GM19023 (cell line): ENCODE results near the gene CDC42EP5.
A peak's percentile ranks its signal among the peaks of the same experiment; 100 is the strongest.
"Not testable (repeated sequence)": the region's sequence is repeated elsewhere in the genome, so short reads cannot be mapped to it uniquely, and the experiment has no call there.

ENCODE experiments used
- ATAC-seq: cut with Tn5 transposase; IDR thresholded peaks from one replicate; pipeline ENCODE4 v1.9.1; 2021; ENCODE audit warnings: mild to moderate bottlenecking, moderate library complexity; ENCODE audit not compliant: unreplicated experiment

Gene CDC42EP5

GRCh38 chr19:54492568-54492967 lies 19.5 kb upstream of the CDC42EP5 start:
- ATAC-seq: no peak

GRCh38 chr19:54489766-54490165 lies 16.7 kb upstream of the CDC42EP5 start:
- no peak for ATAC-seq

- no peak for ATAC-seq
Observed at GRCh38 chr19:54489341-54489740, 16.2 kb upstream of the CDC42EP5 start.

DNA sequence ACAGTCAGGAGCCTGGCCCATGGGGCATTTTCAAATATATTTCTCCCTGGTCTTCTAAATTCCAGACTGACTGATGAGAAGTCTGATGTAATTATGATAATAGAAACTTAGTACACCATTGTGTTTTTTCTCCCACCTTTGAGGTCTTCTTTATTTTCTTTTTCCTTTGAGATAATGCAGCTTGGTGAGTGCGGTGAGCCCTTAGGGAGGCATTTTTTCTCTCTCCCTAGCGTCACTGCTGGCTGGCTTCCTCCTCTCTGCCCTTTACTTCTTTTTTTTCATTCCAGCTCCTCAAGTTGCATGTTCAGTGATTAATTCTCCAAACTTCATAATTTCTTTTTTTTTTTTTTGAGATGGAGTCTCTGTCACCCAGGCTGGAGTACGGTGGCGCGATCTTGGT lies 12.8 kb upstream of the CDC42EP5 start:
- no peak for ATAC-seq

DNA sequence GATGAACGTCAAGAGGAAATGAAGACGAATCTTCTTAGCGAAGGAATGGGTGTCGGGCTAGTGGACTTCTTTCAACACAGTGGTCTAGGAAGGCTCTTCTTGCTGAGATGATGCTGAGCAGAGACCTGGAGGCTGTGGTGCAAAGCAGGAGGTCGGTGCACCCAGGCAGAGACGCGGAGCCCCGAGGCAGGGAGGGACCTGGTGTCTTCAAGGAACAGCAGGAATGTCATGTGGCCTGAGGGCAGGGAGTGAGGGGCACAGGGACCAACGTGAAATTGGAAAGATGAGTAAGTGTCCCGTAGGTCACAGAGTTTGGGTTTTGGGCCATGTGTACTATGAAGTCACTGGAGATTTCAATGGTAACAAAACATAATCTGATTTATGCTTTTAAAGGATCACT lies 11.4 kb upstream of the CDC42EP5 start:
- ATAC-seq: no peak

- ATAC-seq: no peak
Observed at GRCh38 chr19:54482889-54483288, 9.8 kb upstream of the CDC42EP5 start.

DNA sequence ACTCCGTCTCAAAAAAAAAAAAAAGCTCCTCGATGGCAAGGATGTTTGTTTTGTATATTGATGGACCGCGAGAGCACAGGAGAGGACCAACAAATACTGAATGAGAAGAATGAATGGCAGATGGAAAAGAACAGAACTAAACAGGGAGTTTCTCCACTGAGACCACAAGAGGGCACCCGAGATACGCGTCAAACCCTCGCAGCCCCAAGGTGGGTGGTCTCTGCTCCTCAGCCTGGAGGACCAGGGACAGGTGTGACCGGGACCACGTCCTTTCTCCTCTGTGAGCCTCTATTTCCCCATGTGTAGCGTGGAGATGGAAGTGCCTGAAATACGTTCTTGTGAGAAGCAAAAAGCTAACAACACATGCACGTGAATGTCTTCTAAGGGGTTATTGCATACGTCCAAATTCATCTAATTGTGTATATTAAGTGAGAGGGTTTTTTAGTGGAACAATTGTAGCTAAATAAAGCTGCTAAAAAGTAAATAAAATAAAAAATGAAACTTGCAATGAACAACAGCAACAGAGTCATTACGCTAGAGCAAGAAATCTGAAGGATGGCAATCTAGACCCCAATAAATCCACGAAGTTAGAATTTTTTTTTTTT lies 8.3 kb upstream of the CDC42EP5 start:
- ATAC-seq: no peak

DNA sequence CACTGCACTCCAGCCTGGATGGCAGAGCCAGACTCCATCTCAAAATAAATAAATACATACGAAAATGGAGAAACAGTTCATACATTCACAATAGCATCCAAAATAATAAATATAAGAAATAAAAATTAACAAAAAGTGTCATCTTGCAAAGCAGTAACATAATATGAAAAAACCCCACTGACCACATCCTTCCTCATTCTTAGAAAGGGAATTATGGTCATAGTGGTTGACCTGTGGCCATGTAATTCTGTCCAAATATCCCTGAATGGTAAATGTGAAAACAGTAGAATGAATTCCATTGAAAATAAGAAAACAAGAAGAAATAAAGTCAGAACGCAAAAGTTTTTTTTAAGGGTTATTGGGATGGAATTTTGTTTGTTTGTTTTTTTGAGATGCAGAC lies 7.0 kb upstream of the CDC42EP5 start:
- no peak for ATAC-seq

- no peak for ATAC-seq
Observed at GRCh38 chr19:54478677-54479266, 5.7 kb upstream of the CDC42EP5 start.

DNA sequence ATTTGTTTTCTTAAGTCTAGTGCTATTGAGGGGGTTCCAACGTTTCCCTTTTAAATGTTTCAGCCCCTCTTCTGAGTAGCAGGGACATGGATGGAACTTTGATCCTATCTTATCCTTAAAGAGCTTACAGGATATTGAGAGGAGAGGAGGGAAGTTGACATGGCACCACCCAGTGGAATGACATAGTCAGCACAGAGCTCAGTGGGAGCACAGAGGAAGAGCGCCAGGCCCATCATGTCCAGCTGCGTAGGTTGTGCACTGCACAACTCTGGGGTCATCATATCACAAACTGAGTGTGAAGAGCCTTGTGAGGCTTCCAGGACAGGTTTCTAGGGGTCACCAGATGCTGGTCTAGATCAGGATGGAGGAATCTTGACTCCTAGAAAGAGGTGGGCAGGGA lies 4.6 kb upstream of the CDC42EP5 start:
- no peak for ATAC-seq

- ATAC-seq: no peak
Observed at GRCh38 chr19:54475706-54476105, 2.6 kb upstream of the CDC42EP5 start.

DNA sequence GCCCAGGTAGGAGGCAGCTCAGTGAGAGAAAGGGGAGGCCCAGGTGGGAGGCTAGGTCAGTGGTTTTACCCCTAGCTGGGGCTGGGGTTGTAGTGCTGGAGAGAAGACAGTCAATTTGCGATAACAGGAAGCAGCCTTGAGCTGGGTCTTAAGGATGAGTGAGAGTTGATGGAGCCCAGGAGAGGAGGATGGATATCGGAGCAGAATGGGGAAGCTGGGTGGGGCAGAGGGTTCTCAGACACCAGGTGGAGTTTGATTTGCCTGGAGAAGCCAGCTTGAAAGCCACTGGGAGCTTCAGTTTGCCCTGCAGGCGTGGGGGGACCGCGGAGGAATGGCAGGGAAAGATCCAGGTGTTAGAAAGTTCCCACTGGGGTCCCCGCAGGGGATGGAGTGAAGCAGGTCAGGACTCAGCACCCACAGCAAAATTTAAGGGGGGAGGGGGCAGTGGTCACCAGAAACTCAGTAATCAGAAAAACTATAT lies 836 bp upstream of the CDC42EP5 start:
- ATAC-seq: no peak

DNA sequence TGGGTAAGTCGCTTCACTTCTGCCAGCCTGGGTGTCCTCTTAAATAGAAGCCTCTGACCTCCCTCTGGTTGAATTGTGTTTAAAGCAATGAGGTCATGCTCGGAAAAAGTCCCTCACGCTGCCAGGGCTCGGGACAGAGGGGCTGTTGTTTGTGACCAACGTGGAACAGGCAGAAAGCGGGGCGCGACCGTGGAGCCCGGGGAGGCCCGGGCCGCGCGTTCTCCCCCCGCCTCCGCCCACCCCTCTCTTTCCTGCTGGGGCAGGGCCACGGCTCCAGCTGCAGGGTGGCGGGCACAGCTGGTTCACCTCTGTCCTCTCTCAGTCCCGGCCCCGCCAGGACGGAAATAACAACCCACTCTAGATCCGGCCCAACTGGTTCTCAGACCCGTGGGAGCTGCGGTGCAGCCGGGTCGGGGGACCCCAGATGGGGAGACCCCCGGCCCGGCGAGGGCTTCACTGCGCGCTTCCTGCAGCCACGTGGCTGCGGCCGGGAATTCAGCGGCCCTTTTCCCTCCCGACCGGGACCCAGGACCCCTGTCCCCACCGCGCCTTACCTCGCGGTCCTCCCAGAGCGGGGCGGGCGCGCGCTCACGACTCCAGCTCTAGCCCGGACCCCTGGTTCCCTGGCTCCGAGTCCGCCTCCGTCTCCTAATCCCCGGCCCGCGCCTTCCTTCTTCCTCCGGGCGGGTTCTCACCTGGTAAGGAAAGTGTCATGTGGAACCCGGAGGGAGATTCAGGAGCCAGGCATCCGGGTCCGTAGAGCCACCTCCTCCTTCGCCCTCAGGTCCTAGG lies 1.9 kb downstream of the CDC42EP5 start:
- no peak for ATAC-seq

- no peak for ATAC-seq
Observed at GRCh38 chr19:54470276-54470887, 2.7 kb downstream of the CDC42EP5 start.

DNA sequence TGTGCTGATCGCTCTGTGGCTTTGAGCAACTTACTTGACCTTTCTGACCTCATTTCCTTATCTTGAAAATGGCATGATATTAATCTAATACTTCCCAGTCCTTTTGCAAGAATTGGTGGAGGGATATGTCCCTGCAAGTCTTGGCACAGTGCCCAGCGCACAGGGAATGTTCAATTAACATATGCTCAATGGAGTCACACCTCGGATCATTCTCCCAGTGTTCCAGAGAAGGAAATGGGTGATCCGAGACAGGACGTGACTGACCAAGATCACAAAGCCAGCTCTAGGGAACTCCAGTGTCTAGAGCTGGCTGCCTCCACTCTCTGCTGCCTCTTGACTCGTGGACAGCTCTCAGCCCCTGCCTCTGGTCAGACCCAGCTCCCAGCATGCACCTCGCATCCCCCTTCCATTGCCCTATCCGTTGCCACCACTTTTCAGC lies 3.6 kb downstream of the CDC42EP5 start:
- no peak for ATAC-seq

DNA sequence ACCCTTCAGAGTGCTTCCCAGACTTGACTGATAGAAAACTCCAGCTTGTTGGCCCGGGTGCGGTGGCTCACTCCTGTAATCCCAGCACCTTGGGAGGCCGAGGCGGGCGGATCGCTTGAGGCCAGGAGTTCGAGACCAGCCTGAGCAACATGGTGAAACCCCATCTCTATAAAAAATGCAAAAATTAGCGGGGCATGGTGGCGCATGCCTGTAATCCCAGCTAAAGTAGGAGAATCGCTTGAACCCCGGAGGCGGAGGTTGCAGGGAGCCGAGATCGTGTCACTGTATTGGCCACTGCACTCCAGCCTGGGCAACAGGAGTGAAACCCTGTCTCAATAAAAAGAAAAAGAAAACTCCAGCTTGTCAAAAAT lies 7.0 kb downstream of the CDC42EP5 start:
- not testable (repeated sequence) for ATAC-seq

DNA sequence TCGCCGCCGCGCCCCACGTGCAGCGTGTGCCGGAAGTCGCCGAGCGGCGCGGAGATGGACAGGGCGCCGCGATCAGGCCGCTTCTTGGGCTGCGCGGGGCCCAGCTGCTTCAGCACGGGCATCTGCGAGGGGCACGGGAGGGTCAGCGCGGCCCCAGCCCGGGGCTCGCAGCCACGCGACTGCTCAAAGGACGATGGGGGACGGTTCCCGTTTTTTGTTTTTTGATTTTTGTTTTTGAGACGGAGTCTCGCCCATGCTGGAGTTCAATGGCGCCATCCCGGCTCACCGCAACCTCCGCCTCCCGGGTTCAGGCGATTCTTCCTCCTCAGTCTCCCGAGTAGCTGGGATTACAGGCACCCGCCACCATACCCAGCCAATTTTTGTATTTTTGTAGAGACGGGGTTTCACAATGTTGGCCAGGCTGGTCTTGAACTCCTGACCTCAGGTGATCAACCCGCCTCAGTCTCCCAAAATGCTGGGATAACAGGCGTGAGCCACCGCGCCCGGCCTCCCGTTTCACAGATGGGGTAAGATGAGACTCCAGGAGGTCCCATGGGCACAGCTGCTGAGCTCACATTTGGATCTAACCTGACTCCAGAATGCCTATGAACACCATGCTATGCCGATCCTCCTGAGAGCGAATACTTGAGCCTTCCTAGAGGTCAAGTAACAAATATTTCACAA lies 7.5 kb downstream of the CDC42EP5 start:
- ATAC-seq: no peak

DNA sequence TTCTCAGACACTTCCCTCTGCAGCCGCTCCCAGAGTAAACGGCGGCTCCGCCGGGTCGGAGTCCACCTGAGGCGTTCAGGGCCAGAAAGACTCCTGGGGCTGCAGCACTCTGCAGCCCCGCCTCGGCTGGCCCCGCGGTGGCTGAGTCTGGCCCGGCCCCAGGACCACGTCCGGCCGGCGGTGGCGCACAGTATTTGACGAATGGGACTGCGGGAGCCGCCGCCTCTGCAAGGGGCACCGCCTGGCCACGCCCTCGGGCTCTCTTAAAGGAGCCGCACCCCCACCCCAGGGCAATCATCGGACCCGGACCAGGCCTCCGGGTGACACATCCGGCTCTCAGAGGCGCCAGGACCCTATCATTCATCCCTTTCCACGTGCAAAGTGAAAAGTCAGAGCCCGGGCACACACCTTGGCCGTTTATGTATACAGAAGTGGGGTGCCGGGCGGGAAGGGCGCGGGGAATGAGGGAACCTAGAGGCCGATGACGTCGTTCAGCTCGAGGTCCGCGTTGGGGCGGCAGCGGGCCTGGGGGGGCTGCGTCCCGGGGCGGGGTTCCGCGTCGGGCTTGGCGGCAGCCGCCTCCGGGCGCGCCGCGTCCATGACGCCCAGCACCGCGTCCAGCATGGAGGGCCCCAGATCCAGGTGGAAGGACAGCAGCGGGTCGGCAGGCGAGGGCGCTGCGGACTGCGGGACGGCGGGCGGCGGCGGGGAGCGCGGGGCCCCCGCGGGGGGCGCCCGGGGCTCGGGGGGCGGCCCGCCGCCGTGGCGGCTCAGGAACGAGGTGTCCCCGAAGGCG lies 8.3 kb downstream of the CDC42EP5 start:
- ATAC-seq: peak; percentile 44

GRCh38 chr19:54464044-54464629 lies 9.0 kb downstream of the CDC42EP5 start:
- ATAC-seq: peak; percentile 45

DNA sequence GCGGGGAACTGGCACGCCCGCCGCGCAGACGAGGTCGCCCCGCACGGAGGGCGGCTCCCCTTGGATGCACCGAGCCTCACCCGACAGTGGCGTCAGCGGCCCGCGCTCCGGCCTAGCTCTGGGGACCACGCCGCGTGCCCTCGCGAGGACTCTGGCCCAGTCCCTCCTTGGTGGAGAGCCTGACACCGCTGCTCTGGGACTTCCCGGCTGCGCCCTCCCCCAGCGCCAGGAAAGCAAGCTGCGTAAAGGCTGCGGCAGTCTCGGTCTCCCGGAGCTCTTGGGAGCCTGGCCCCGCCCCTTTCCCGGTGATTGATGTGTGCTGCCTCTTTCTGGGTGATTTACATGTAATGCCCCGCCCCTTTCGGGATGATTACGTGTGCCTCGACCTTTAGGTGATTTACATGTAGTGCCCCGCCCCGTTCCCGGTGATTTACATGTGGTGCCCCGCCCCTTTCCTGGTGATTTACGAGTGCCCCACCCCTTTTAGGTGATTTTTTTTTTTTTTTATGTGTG lies 9.5 kb downstream of the CDC42EP5 start, which contains the start of gene LENG9:
TSS of gene LENG9 (minus strand) at position 248 of the 513 bp plus-strand sequence. CDS start 252 bp downstream, outside the sequence.
- peak; percentile 62 for ATAC-seq
